Measurements from ENCODE around the gene NAA10. TPM values are rescaled to one million over a fixed set of nuclear protein-coding genes. Genes with fewer than 3 reads are reported as not detected.

Gene NAA10
- polyA plus RNA-seq, 1 donor from 2014 or later = 117 TPM

GRCh38 chrX:153944800-153945150 lies 9.9 kb upstream of the NAA10 start:
- H3K9me3 ChIP-seq (ENCODE audit: low read length) = no peaks in the 10 kb centered on the region
- no peaks in the 10 kb centered on the region for H3K79me2 ChIP-seq (replicated peaks; ENCODE audit: insufficient read depth, low read length)
- no peaks in the 10 kb centered on the region for H3K27me3 ChIP-seq (ENCODE audit: insufficient read depth, low read depth, low read length)
- no peak overlapping the region for H3K9ac ChIP-seq (ENCODE audit: low read length)
- no peak overlapping the region for H3K4me3 ChIP-seq (ENCODE audit: low read length)
- TF ChIP-seq TAF1 (IDR thresholded peaks at IDR 0.05; ENCODE audit: low read depth) (no peak), EP300 (conservative IDR thresholded peaks at IDR 0.05; ENCODE audit: poor library complexity, severe bottlenecking) (no peak), REST (IDR thresholded peaks at IDR 0.05; ENCODE audit: borderline replicate concordance) (no peak), RAD21 (conservative IDR thresholded peaks at IDR 0.05) (no peak), MXI1 (conservative IDR thresholded peaks at IDR 0.05; ENCODE audit: poor library complexity, severe bottlenecking) (no peak), POLR2AphosphoS5 (IDR thresholded peaks at IDR 0.05) (no peak), CTCF (IDR thresholded peaks at IDR 0.05; ENCODE audit: poor library complexity, severe bottlenecking) (no peak), SMC3 (conservative IDR thresholded peaks at IDR 0.05; ENCODE audit: poor library complexity) (no peak), EZH2 (IDR thresholded peaks at IDR 0.05; ENCODE audit: borderline replicate concordance, insufficient read depth, low read length, poor library complexity, severe bottlenecking) (no peak)
- H3F3A ChIP-seq (ENCODE audit: insufficient read depth, low read length, poor library complexity, severe bottlenecking) = no peaks in the 10 kb centered on the region
- no peaks in the 10 kb centered on the region for H3K9me2 ChIP-seq (ENCODE audit: insufficient read depth, low read length)
- no peak overlapping the region for H2AFZ ChIP-seq (ENCODE audit: low read depth, low read length)
- no peak overlapping the region for H3K27ac ChIP-seq (ENCODE audit: low read length)
- H3K4me2 ChIP-seq (ENCODE audit: low read length) = no peak overlapping the region
- no peaks in the 10 kb centered on the region for H4K20me1 ChIP-seq (ENCODE audit: insufficient read depth)
- no peaks in the 10 kb centered on the region for H3K36me3 ChIP-seq (ENCODE audit: insufficient read depth, low read length)

- Histone ChIP-seq H3K27ac (ENCODE audit: low read length) (no peak within 1 kb of the TSS), H3K79me2 (replicated peaks; ENCODE audit: insufficient read depth, low read length) (no peaks in the 10 kb centered on the region), H3K4me2 (ENCODE audit: low read length) (no peak within 1 kb of the TSS), H3K9me3 (ENCODE audit: low read length) (no peaks in the 10 kb centered on the region), H2AFZ (ENCODE audit: low read depth, low read length) (no peak within 1 kb of the TSS), H3K36me3 (ENCODE audit: insufficient read depth, low read length) (no peaks in the 10 kb centered on the region), H3F3A (ENCODE audit: insufficient read depth, low read length, poor library complexity, severe bottlenecking) (no peaks in the 10 kb centered on the region), H3K4me3 (ENCODE audit: low read length) (no peak within 1 kb of the TSS), H3K9me2 (ENCODE audit: insufficient read depth, low read length) (no peaks in the 10 kb centered on the region), H3K9ac (ENCODE audit: low read length) (no peak within 1 kb of the TSS), H4K20me1 (ENCODE audit: insufficient read depth) (no peaks in the 10 kb centered on the region), H3K27me3 (ENCODE audit: insufficient read depth, low read depth, low read length) (no peaks in the 10 kb centered on the region)
- TF ChIP-seq EP300 (conservative IDR thresholded peaks at IDR 0.05; ENCODE audit: poor library complexity, severe bottlenecking) = no peak
- no peak for TF ChIP-seq CTCF (IDR thresholded peaks at IDR 0.05; ENCODE audit: poor library complexity, severe bottlenecking)
- no peak for TF ChIP-seq REST (IDR thresholded peaks at IDR 0.05; ENCODE audit: borderline replicate concordance)
- TF ChIP-seq EZH2 (IDR thresholded peaks at IDR 0.05; ENCODE audit: borderline replicate concordance, insufficient read depth, low read length, poor library complexity, severe bottlenecking) = no peak
- no peak for TF ChIP-seq SMC3 (conservative IDR thresholded peaks at IDR 0.05; ENCODE audit: poor library complexity)
- TF ChIP-seq RAD21 (conservative IDR thresholded peaks at IDR 0.05) = no peak
- TF ChIP-seq TAF1 (IDR thresholded peaks at IDR 0.05; ENCODE audit: low read depth) = no peak
Observed at GRCh38 chrX:153944140-153944799, 9.4 kb upstream of the NAA10 start, which contains the start of gene RENBP. RENBP (minus strand) TSS chrX:153944643; CDS start chrX:153944610, 33 bp downstream.
